Neural cell (in vitro differentiated cells): Measurements from ENCODE around the gene RELN. TPM values are rescaled to one million over a fixed set of nuclear protein-coding genes. Genes with fewer than 3 reads are reported as not detected.
"Not testable (repeated sequence)": the region's sequence is repeated elsewhere in the genome, so short reads cannot be mapped to it uniquely, and the experiment has no call there.

Source experiments
- H2AFZ ChIP-seq: fragments of 200-600, 300-800 bp; sonication (generic), shearing (Covaris generic); 2 replicates; pipeline ENCODE4 v1.6.0; 2014; ENCODE audit warnings: low read depth, mild to moderate bottlenecking, antibody characterized with exemption, low read length, moderate library complexity
- H3F3A ChIP-seq: fragments of 200-600 bp; shearing (Covaris generic); 2 replicates; pipeline ENCODE4 v1.6.1; 2016; ENCODE audit warnings: mild to moderate bottlenecking, moderate library complexity, mixed read lengths, antibody characterized with exemption, low read length; ENCODE audit not compliant: insufficient read depth, poor library complexity, severe bottlenecking
- H3K27ac ChIP-seq: fragments of 200-600, 300-800 bp; sonication (generic), shearing (Covaris generic); 2 replicates; pipeline ENCODE4 v1.5.1; 2014; ENCODE audit warnings: mild to moderate bottlenecking, low read length, moderate library complexity
- H3K27me3 ChIP-seq: fragments of 300-800, 200-600 bp; sonication (generic), shearing (Covaris generic); 2 replicates; pipeline ENCODE4 v1.6.0; 2014; ENCODE audit warnings: mild to moderate bottlenecking, low read depth, low read length, moderate library complexity; ENCODE audit not compliant: insufficient read depth
- H3K36me3 ChIP-seq: fragments of 300-800, 200-600 bp; sonication (generic), shearing (Covaris generic); 2 replicates; pipeline ENCODE4 v1.5.1; 2014; ENCODE audit warnings: mild to moderate bottlenecking, antibody characterized with exemption, low read length, moderate library complexity; ENCODE audit not compliant: insufficient read depth
- H3K4me2 ChIP-seq: fragments of 300-800, 200-600 bp; sonication (generic), shearing (Covaris generic); 2 replicates; pipeline ENCODE4 v1.6.0; 2014; ENCODE audit warnings: mild to moderate bottlenecking, low read length
- H3K4me3 ChIP-seq: fragments of 300-800, 200-600 bp; sonication (generic), shearing (Covaris generic); 2 replicates; pipeline ENCODE4 v1.5.1; 2014; ENCODE audit warnings: mild to moderate bottlenecking, low read length, moderate library complexity
- H3K79me2 ChIP-seq: fragments of 200-600 bp; shearing (Covaris generic); replicated peaks from 2 replicates; pipeline ENCODE4 v1.6.0; 2014; ENCODE audit warnings: mild to moderate bottlenecking, low read length, moderate library complexity; ENCODE audit not compliant: insufficient read depth
- H3K9ac ChIP-seq: fragments of 300-800, 200-600 bp; sonication (generic), shearing (Covaris generic); 2 replicates; pipeline ENCODE4 v1.6.1; 2016; ENCODE audit warnings: mild to moderate bottlenecking, low read length, mixed read lengths
- H3K9me2 ChIP-seq: fragments of 200-600 bp; shearing (Covaris generic); 2 replicates; pipeline ENCODE4 v1.6.1; 2016; ENCODE audit warnings: mild to moderate bottlenecking, low read length, mixed read lengths; ENCODE audit not compliant: insufficient read depth
- H3K9me3 ChIP-seq: fragments of 200-600, 300-800 bp; sonication (generic), shearing (Covaris generic); 2 replicates; pipeline ENCODE4 v1.6.1; 2016; ENCODE audit warnings: mild to moderate bottlenecking, mixed run types, low read length, moderate library complexity, mixed read lengths
- H4K20me1 ChIP-seq: fragments of 200-600 bp; shearing (Covaris generic); 2 replicates; pipeline ENCODE4 v1.6.1; 2016; ENCODE audit warnings: mild to moderate bottlenecking, mixed run types; ENCODE audit not compliant: insufficient read depth
- EP300 ChIP-seq: fragments of 450-650 bp; conservative IDR thresholded peaks from 2 replicates; pipeline ENCODE4 v1.6.1; 2014; ENCODE audit warnings: antibody characterized with exemption, mild to moderate bottlenecking, moderate library complexity; ENCODE audit not compliant: poor library complexity, severe bottlenecking
- EZH2 ChIP-seq: fragments of 200-600, 300-800 bp; shearing (Covaris generic), sonication (generic); IDR thresholded peaks from 2 replicates; pipeline ENCODE4 v1.6.1; 2014; ENCODE audit warnings: antibody characterized with exemption, low read length, borderline replicate concordance, mild to moderate bottlenecking; ENCODE audit not compliant: insufficient read depth, poor library complexity, severe bottlenecking
- MXI1 ChIP-seq: fragments of 450-650 bp; conservative IDR thresholded peaks from 2 replicates; pipeline ENCODE4 v1.6.1; 2014; ENCODE audit warnings: antibody characterized with exemption, mild to moderate bottlenecking; ENCODE audit not compliant: poor library complexity, severe bottlenecking
- POLR2AphosphoS5 ChIP-seq: IDR thresholded peaks from 2 replicates; pipeline ENCODE4 v1.6.1; 2012
- RAD21 ChIP-seq: fragments of 450-650 bp; conservative IDR thresholded peaks from 2 replicates; pipeline ENCODE4 v1.6.1; 2014; ENCODE audit warnings: antibody characterized with exemption, mild to moderate bottlenecking, moderate library complexity
- SMC3 ChIP-seq: fragments of 450-650 bp; conservative IDR thresholded peaks from 2 replicates; pipeline ENCODE4 v1.6.1; 2014; ENCODE audit warnings: antibody characterized with exemption, mild to moderate bottlenecking, moderate library complexity; ENCODE audit not compliant: poor library complexity
- TAF1 ChIP-seq: IDR thresholded peaks from 2 replicates; pipeline ENCODE4 v1.6.1; 2012; ENCODE audit warnings: low read depth
- polyA plus RNA-seq: library from polyadenylated mRNA; depleted of rRNA; stranded (reverse); fragments of >200 nt; gene quantifications from 2 replicates; pipeline ENCODE4 v1.2.3, GENCODE V29; 2014
- TF ChIP-seq, protein P1 (sequence below): IDR thresholded peaks from 2 replicates; pipeline ENCODE4 v1.6.1; 2012; ENCODE audit warnings: borderline replicate concordance
- TF ChIP-seq, protein P2 (sequence below): fragments of 450-650 bp; IDR thresholded peaks from 2 replicates; pipeline ENCODE4 v1.5.1; 2014; ENCODE audit warnings: antibody characterized with exemption, mild to moderate bottlenecking, moderate library complexity; ENCODE audit not compliant: poor library complexity, severe bottlenecking

Gene RELN
- polyA plus RNA-seq, 1 donor from 2014 or later: 178 TPM

GRCh38 chr7:103781409-103781808, 208.0 kb downstream of the RELN start:
- TF ChIP-seq TAF1: no peak
- TF ChIP-seq, protein P1, sequence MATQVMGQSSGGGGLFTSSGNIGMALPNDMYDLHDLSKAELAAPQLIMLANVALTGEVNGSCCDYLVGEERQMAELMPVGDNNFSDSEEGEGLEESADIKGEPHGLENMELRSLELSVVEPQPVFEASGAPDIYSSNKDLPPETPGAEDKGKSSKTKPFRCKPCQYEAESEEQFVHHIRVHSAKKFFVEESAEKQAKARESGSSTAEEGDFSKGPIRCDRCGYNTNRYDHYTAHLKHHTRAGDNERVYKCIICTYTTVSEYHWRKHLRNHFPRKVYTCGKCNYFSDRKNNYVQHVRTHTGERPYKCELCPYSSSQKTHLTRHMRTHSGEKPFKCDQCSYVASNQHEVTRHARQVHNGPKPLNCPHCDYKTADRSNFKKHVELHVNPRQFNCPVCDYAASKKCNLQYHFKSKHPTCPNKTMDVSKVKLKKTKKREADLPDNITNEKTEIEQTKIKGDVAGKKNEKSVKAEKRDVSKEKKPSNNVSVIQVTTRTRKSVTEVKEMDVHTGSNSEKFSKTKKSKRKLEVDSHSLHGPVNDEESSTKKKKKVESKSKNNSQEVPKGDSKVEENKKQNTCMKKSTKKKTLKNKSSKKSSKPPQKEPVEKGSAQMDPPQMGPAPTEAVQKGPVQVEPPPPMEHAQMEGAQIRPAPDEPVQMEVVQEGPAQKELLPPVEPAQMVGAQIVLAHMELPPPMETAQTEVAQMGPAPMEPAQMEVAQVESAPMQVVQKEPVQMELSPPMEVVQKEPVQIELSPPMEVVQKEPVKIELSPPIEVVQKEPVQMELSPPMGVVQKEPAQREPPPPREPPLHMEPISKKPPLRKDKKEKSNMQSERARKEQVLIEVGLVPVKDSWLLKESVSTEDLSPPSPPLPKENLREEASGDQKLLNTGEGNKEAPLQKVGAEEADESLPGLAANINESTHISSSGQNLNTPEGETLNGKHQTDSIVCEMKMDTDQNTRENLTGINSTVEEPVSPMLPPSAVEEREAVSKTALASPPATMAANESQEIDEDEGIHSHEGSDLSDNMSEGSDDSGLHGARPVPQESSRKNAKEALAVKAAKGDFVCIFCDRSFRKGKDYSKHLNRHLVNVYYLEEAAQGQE: no peak
- TF ChIP-seq, protein P2, sequence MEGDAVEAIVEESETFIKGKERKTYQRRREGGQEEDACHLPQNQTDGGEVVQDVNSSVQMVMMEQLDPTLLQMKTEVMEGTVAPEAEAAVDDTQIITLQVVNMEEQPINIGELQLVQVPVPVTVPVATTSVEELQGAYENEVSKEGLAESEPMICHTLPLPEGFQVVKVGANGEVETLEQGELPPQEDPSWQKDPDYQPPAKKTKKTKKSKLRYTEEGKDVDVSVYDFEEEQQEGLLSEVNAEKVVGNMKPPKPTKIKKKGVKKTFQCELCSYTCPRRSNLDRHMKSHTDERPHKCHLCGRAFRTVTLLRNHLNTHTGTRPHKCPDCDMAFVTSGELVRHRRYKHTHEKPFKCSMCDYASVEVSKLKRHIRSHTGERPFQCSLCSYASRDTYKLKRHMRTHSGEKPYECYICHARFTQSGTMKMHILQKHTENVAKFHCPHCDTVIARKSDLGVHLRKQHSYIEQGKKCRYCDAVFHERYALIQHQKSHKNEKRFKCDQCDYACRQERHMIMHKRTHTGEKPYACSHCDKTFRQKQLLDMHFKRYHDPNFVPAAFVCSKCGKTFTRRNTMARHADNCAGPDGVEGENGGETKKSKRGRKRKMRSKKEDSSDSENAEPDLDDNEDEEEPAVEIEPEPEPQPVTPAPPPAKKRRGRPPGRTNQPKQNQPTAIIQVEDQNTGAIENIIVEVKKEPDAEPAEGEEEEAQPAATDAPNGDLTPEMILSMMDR: no peak
- TF ChIP-seq MXI1: no peak
- no peak for TF ChIP-seq EP300
- Histone ChIP-seq H3K36me3 (no peaks in the 10 kb centered on the region), H3K79me2 (no peaks in the 10 kb centered on the region), H3K9me3 (no peaks in the 10 kb centered on the region), H3K27ac (no peak overlapping the region), H3K27me3 (no peaks in the 10 kb centered on the region), H3K9ac (no peak overlapping the region), H3K4me2 (no peak overlapping the region), H2AFZ (no peak overlapping the region), H3K4me3 (no peak overlapping the region), H4K20me1 (no peaks in the 10 kb centered on the region), H3K9me2 (no peaks in the 10 kb centered on the region), H3F3A (no peaks in the 10 kb centered on the region)

GRCh38 chr7:103780561-103780960, 208.9 kb downstream of the RELN start:
- H3K27me3 ChIP-seq, H3K79me2 ChIP-seq, H3K4me3 ChIP-seq, H2AFZ ChIP-seq, H3K9ac ChIP-seq, H3K27ac ChIP-seq, H3K9me3 ChIP-seq, H4K20me1 ChIP-seq, H3K36me3 ChIP-seq, H3K9me2 ChIP-seq, H3K4me2 ChIP-seq, H3F3A ChIP-seq: not testable (repeated sequence)

- no peak for TF ChIP-seq SMC3
- TF ChIP-seq EP300: no peak
- TF ChIP-seq TAF1: no peak
- no peak for TF ChIP-seq POLR2AphosphoS5
- TF ChIP-seq, protein P2: no peak
- TF ChIP-seq RAD21: no peak
- TF ChIP-seq MXI1: no peak
- no peak for TF ChIP-seq EZH2
- TF ChIP-seq, protein P1: no peak
- Histone ChIP-seq H2AFZ (no peak overlapping the region), H3K36me3 (no peaks in the 10 kb centered on the region), H3K9me3 (no peaks in the 10 kb centered on the region), H3K9me2 (no peaks in the 10 kb centered on the region), H3K27ac (no peak overlapping the region), H3F3A (no peaks in the 10 kb centered on the region), H3K9ac (no peak overlapping the region), H3K79me2 (no peaks in the 10 kb centered on the region), H3K27me3 (no peaks in the 10 kb centered on the region), H3K4me2 (no peak overlapping the region), H4K20me1 (no peaks in the 10 kb centered on the region), H3K4me3 (no peak overlapping the region)
Measured at GRCh38 chr7:103777440-103777839, 212.0 kb downstream of the RELN start.
